Posterior vena cava (tissue), 2 donors: ENCODE measurements around the gene S100A14. TPM values are rescaled to one million over a fixed set of nuclear protein-coding genes. Genes with fewer than 3 reads are reported as not detected.
A peak's percentile ranks its signal among the peaks of the same experiment; 100 is the strongest.
"Not testable (repeated sequence)": the region's sequence is repeated elsewhere in the genome, so short reads cannot be mapped to it uniquely, and the experiment has no call there.

Source experiments
- DNase-seq: peaks from one replicate; pipeline ENCODE4 v3.0.0-alpha.2; 2020; ENCODE audit warnings: low spot score
- intact Hi-C, 2 donors: fragments of 100-400 bp; cut with DNase I; formaldehyde crosslinking; loops; one replicate each; pipeline versions ENCODE4 v1.14.1 to v1.14.2; 2022 to 2023
- total RNA-seq, 2 donors: library from RNA; stranded (reverse); fragmentation: NEBNext Ultra II Directional; extraction: Animal tissue kit (Norgen Biotek cat#: 25700); gene quantifications; one replicate each; pipeline ENCODE4 v1.2.1, GENCODE V29; 2021
- donor health status: DM: yes; HTN: yes; CAD: no.
- donor health status: DM: yes; HTN: yes; CAD: no.

S100A14 gene
- total RNA-seq, 2 donors from 2014 or later = not detected

- intact Hi-C loops = no loop called here
Measured at GRCh38 chr1:153642161-153642560, 26.0 kb upstream of the S100A14 start.

GRCh38 chr1:153640861-153641260 is 24.7 kb upstream of the S100A14 start:
- intact Hi-C loops = no loop called here
- no peak for DNase-seq

More at GRCh38 chr1:153642161-153642560, 26.0 kb upstream of the S100A14 start:
- no peak for DNase-seq

GRCh38 chr1:153640213-153640612 is 24.1 kb upstream of the S100A14 start:
- intact Hi-C loops, DNase-seq: not testable (repeated sequence)

GRCh38 chr1:153639280-153639679 is 23.2 kb upstream of the S100A14 start:
- no peak for DNase-seq
- intact Hi-C loops = no loop called here

GRCh38 chr1:153638261-153638660 is 22.1 kb upstream of the S100A14 start:
- intact Hi-C loops = no loop called here
- no peak for DNase-seq

- intact Hi-C loops = no loop called here
- DNase-seq = no peak
Measured at GRCh38 chr1:153636312-153636711, 20.2 kb upstream of the S100A14 start.

- intact Hi-C loops = no loop called here
- no peak for DNase-seq
Measured at GRCh38 chr1:153635872-153636271, 19.7 kb upstream of the S100A14 start.

- intact Hi-C loops = no loop called here
- DNase-seq = peak; percentile 99
Measured at GRCh38 chr1:153633754-153634665, 17.9 kb upstream of the S100A14 start, which contains the start of gene CHTOP. TSS of gene CHTOP (plus strand) at chr1:153634066. CDS start at chr1:153636589, 2,523 bp downstream.

- peak; percentile 87 for DNase-seq
- intact Hi-C loops = no loop called here
Measured at GRCh38 chr1:153633161-153633753, 17.1 kb upstream of the S100A14 start.

- DNase-seq = no peak
- intact Hi-C loops = no loop called here
Measured at GRCh38 chr1:153631047-153632022, 15.2 kb upstream of the S100A14 start.

GRCh38 chr1:153630384-153630783 is 14.3 kb upstream of the S100A14 start:
- intact Hi-C loops = no loop called here
- no peak for DNase-seq

- intact Hi-C loops = no loop called here
- no peak for DNase-seq
Measured at GRCh38 chr1:153629971-153630370, 13.8 kb upstream of the S100A14 start.

GRCh38 chr1:153629343-153629665 is 13.2 kb upstream of the S100A14 start:
- DNase-seq = no peak
- intact Hi-C loops = no loop called here

- intact Hi-C loops = no loop called here
- DNase-seq = no peak
Measured at GRCh38 chr1:153628638-153629342, 12.7 kb upstream of the S100A14 start.

- DNase-seq = no peak
- intact Hi-C loops = no loop called here
Measured at GRCh38 chr1:153627715-153628626, 11.8 kb upstream of the S100A14 start, which contains the start of gene S100A1. TSS of gene S100A1 (plus strand) at chr1:153628434. CDS start at chr1:153630522, 2,088 bp downstream.

- peak; percentile 92 for DNase-seq
- intact Hi-C loops = no loop called here
Measured at GRCh38 chr1:153626904-153627714, 11.0 kb upstream of the S100A14 start, which contains the start of gene S100A13. TSS of gene S100A13 (minus strand) at chr1:153627505. CDS start at chr1:153626472, 1,033 bp downstream.

- intact Hi-C loops = no loop called here
Measured at GRCh38 chr1:153626477-153626903, 10.4 kb upstream of the S100A14 start.

More at GRCh38 chr1:153626477-153626903, 10.4 kb upstream of the S100A14 start:
- DNase-seq = no peak
